GM19467 (cell line): ENCODE data around the gene SDCBP2.

Source experiments
- ATAC-seq: cut with Tn5 transposase; IDR thresholded peaks from one replicate; pipeline ENCODE4 v1.9.1; 2021; ENCODE audit warnings: mild to moderate bottlenecking, moderate library complexity; ENCODE audit not compliant: unreplicated experiment

Gene SDCBP2

DNA sequence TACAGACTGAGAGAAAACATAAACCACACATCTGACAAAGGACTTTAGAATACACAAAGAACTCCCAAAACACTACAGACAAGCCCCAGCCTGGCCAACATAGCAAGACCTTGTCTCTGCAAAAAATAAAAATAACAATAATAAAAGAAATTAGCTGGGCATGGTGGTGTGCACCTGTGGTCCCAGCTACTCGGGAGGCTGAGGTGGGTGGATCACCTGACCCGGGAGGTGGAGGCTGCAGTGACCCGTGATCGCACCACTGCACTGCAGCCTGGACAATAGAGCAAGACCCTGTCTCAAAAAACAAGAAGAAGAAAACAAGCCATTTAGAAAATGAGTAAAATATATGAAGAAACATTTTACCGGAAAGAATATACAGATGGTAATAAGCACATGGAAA lies 13.1 kb downstream of the SDCBP2 start:
- no peak for ATAC-seq

DNA sequence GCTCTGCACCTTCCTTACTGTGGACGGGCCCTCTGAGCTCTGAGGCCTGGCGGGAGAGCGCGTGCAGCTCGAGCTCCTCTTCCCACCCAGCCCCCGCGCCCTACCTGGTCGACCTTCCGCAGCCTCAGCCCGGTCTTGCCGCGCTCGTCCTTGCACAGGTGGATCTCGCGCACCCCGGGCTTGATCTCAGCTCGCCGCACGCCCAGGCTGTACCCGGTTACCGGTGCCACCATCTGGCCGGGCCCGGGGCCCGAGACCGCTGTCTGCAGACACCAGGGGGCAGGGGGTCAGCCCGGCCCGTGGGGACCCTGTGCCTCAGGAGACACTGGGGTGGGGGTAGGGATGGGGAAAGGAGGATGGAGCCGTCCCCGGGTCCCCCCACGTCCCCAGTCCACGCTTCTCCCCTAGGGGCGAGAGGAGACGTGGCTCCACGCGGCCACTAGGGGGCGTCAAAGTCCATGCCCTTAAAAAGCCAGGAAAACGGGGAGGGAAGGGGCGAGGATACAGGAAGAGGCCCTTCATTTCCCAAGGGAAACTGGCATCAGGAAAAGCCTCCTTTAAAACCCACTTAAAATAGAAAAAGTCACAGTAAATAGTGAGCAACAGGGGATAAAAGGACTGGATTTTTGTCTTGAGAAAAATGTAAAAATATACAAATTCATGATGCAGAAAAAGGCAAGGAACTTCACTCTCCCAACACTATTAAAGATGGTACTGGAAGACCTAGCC lies 15.5 kb downstream of the SDCBP2 start:
- no peak for ATAC-seq

DNA sequence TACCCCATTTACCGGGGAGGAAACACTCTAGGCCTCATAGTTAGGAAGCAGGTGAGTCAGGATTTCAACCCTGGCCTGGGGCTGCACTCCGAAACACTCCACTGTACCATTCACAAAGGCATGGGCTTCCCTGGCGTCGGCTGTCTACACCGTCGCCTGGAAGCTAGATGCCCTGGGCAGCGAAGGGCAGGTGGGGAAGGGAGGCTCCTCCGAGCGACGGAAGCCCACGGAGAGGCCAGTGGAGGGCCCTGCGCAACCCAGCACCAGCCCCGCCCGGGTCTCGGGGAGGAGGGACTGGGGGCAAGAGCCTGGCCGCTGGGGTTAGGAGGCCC lies 16.1 kb downstream of the SDCBP2 start:
- no peak for ATAC-seq

DNA sequence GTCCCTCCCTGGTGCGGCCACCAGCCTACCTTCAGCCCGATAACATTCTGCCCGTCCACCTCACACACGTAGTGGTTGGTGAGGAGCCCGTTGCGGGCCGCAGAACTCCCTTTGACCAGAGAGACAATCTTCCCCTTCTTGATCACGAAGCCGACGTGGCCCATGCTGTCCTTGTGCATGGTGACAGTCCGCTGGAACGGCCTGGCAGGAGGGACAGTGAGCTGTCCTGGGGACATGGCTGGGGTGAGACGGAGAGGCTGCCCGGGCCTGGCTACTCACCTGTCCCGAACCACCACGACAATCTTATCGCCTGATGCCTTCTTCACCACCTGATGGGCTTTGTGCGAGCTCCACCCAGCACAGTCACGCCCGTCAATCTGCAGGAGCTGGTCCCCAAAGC lies 16.6 kb downstream of the SDCBP2 start:
- ATAC-seq = no peak

DNA sequence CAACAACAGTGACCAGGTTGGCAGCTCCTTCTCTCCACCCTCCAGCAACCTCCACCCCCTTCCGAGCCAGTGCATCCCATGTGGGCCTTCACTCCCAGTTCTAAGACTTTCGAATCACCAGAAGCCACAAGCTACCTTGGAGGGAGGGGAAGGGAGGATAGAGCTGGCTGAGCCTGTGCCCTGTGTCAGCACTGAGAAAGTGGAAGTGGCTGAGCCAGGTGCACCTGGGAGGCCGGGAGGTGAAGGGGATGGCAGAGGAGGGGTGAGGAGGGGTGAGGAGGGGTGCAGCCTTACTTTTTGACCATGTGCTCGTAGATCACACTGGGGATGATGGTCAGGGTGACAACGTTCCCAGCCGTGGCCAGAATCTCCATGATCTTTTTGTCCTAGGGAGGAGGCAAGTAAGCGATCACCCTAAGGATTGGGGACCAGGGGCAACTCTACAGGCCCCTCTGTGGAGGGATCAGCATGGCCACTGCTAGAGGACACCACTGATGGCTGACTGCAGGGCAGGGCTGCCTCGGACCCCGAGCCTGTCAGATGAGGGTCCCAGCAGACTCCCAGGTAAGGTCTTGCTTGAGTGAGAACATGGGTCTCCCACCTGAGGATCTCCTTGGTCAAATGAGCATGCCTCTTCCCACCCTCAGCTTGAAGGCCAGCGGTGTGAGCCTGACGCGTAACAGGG lies 18.3 kb downstream of the SDCBP2 start:
- no peak for ATAC-seq

DNA sequence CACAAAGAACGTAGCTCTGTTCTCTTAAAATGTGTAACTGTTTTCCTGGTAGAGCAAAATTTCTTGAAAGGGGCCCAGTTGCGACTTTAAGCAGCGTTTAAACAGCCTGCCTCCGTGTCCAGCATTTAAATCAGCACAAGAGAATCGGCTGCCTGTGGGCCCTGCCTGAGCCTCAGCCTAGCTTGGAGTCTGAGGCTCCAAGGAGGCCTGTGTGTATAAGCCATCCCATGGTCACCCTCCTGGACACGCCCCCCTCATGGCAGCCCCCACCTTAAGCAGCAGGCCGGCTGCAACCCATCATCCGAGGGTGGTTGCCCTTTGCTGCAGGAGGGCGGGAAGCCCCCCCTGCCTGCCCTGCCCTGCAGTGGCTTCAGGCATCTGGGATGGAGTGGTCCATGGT lies 18.9 kb downstream of the SDCBP2 start:
- ATAC-seq = no peak

DNA sequence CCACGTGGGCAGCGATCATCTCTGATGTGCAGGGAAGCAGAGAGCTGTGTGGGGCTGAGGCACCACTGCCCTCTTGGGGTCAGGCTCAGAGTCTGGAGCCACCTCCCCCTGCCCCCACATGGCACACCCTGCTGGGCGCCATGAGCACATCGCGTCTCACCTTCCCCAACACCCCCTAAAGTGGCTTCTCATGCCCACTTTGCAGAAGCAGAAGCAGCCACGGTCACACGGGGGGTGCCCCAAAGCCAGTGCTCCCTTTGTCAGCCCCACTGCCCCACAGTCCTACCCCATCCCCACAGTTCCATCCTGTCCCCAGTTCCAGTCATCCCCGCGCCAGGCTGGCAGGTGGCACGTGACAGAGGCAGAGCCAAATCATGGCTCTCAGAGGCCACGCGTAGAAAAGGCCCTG lies 19.5 kb downstream of the SDCBP2 start:
- no peak for ATAC-seq

DNA sequence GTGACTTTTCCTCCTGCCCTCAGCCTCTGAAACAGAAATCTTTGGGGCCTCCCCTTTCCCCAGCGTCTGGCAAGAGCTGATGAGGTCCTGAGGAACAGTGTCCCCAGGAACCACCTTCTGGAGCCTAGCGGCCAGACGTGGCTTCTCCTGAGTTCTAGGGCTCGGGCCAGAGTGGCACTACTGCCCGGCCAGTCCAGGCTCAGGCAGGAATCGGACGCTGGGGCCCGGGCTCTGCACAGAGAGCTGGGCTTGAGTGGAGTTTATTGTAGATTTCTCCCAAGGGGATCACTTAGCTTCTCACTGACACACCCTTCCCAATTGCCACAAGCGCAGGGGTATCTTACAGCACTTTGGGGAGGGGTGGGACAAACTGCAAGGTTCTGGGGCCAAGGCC lies 20.2 kb downstream of the SDCBP2 start:
- no peak for ATAC-seq

DNA sequence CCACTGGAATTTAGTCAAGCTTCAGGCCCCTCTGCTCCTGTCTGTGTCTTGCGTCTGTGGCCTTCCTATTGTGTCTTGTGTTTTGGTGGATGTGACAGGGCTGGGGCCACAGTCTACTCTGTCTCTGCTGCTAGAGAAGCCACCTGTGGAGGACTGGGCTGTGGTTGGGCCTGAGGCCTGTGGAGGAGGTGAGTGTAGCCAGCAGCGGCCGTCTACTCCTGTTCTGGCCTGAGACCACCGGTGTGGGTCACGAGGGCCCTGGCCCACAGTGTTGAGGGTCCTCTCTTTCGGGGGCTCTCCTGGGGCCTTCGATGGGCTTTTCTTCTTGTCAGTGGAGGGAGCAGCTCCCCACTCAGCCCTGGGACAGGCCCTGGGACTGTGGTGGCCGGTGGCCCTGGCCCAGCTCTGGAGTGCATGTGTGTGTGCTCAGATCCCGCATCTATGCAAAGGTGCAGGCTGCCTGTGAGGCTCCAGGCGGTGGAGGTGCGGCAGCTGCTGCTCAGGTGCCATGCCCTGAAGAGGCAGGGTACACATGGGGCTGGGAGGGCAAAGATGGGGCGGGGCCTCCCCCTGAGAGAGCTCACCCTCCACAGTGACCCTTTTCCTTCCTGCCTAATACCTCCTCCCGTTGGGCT lies 20.8 kb downstream of the SDCBP2 start:
- no peak for ATAC-seq

DNA sequence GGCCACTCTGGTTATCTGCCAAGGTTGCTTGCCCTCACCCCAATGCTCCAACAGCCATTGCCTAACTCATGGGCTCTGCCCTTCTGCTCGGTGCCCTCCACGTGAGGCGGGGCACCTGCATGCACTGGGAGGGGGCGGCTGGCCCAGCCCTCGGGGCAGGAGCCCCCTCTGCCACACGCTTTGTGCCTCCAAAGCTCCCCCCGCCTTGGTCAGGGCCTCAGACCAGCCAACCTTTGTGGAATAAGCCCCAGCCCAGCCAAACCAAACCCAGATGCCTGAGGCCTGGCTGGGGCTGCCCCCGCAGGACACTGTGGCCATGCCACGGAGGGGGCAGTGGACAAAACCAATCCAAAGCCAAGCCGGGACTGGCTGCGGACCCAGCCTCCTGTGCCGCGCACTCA lies 21.4 kb downstream of the SDCBP2 start:
- no peak for ATAC-seq

DNA sequence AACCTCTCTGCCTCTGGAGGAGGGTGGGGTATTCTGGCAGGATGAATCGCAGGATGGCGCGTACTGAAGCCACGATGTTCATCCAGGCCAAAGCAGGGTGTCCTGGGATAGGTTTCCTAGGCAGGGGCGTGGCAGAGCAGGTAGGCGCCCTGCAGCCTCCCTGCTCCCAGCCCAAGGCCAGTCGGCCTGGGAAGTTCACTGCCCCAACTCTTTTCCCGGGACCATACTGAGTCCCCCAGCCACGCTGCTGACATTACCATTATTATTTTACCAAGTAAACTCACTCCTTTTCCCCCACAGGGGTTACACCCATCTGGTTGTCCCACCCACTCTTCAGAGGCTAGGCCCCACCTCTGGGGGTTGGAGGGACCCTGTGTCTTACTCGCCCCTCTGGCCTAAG lies 21.8 kb downstream of the SDCBP2 start:
- no peak for ATAC-seq

DNA sequence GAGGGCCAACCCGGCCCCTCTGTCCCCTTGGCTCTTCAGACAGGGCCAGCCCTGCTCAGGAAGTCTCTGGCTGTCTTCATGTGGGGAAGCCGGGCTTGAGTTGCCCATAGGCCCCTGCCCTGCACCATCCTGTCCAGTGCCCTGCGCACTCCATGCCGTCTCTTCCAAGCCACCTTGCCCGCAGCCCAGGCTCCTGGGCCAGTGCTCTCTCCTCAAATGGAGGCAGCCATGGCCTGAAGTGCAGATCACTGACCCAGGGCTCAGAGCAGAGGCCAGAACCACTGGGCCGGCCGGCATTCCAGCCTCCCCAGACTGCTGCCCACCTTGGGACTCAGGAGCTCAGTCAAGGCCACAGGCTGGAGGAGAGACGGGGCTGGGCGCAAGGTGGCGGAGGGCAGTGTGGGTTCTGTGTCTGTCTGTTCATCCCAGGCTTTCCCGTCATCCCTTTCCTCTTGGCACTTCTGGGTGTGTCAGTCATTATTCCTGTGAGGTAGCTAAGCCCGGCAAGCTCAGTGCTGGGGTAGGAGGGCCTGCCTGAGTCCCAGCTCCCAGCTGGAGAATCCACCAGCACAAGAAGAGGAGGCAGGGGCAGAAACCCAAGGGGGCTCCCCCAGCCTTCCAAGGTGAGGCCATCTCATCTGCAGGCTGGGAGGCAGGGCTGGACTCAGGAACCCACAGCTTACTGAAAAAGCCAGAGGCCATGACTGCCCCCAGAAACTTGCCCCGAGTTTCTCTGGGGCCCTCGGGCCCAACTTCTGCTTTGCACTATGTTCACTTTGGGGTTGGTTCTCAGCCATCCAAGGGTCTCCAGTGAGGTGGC lies 22.4 kb downstream of the SDCBP2 start:
- ATAC-seq = no peak

DNA sequence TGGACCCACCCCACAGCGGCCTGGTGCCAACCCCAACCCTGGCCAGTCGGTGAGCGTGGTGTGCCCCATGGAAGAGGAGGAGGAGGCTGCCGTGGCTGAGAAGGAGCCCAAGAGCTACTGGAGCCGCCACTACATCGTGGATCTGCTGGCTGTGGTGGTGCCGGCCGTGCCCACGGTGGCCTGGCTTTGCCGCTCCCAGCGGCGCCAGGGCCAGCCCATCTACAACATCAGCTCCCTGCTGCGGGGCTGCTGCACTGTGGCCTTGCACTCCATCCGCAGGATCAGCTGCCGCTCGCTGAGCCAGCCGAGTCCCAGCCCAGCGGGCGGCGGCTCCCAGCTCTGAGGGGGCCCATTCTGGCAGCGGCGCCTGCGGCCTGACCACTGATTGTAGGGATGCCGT lies 23.2 kb downstream of the SDCBP2 start:
- no peak for ATAC-seq

DNA sequence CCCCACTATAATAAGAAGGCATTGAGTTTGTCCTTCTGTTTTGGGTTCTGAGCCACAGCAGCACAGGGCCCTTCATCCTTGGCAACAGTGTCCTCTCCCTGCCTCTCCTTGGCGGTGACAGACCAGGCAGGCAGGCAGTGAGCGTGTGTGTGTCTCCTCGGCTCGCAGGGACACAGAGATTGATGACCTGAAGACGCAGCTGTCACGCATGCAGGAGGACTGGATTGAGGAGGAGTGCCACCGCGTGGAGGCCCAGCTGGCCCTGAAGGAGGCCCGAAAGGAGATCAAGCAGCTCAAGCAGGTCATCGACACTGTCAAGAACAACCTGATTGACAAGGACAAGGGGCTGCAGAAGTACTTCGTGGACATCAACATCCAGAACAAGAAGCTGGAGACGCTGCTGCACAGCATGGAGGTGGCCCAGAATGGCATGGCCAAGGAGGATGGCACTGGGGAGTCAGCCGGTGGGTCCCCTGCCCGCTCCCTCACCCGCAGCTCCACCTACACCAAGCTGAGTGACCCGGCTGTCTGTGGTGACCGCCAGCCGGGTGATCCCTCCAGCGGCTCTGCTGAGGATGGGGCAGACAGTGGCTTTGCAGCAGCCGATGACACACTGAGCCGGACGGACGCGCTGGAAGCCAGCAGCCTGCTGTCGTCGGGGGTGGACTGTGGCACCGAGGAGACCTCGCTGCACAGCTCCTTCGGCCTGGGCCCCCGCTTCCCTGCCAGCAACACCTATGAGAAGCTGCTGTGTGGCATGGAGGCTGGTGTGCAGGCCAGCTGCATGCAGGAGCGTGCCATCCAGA lies 24.0 kb downstream of the SDCBP2 start:
- ATAC-seq = no peak

DNA sequence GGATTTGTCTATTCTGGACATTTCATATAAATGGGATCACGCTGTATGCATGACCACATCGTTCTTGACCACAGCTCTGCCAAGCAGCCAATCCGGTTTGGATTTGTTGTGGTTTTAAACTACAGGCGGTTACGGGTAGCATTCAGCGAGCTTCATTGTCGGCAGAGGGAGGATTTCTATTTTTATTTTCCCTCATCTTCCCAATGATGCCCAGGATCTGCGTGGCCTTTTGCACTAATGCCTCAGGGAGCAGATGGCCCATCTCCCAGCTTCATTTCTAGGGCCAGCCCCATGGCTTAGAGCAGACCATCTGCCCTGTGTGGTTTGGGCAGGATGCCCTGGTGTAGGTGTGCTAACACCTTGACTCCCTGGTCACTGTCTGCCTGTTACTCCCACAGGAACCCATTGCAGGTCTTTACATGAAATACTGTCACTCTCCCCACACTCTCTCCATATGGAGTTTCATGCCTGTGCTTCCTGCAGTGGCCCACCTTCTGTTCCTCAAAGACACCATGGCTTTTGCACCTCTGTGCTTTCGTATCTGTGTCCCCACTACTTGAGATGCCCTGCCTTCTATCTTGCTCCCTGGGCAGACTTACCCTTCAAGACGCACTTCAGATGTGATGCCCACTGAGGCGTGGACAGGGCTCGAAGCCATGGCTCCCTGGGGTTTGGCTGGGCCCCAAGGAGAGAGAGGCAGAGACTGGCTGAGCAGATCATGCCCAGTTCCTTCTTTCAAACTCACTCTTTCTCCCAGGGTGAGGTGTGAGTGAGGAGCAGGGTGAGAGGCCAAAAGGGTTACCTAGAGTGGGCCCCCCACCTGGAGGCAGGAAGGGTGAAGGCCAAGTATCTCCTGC lies 26.0 kb downstream of the SDCBP2 start:
- ATAC-seq = no peak

DNA sequence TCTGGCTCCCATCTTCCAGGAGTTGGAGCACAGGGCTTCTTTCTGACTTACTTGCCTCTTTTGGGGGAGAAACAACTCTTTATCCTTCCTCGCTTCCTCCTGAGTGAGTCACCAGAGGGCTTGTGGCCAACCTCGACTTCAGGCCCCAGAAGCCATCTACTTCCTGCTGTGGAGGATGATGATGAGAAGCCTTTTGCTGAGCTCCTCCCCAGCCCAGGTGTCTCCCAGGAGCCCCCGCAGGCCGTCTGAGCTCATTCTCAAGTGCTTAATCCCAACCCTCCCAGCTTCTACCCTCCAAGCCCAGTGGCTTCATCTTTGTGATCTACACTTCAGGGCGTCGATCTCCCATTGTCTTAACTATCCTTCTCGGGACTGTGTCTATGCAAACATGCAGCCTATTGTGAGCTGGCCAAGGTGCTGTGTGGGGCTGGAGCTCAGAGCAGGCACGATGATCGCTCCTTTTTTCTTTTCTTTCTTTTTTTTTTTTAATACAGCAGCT lies 27.9 kb downstream of the SDCBP2 start:
- no peak for ATAC-seq

DNA sequence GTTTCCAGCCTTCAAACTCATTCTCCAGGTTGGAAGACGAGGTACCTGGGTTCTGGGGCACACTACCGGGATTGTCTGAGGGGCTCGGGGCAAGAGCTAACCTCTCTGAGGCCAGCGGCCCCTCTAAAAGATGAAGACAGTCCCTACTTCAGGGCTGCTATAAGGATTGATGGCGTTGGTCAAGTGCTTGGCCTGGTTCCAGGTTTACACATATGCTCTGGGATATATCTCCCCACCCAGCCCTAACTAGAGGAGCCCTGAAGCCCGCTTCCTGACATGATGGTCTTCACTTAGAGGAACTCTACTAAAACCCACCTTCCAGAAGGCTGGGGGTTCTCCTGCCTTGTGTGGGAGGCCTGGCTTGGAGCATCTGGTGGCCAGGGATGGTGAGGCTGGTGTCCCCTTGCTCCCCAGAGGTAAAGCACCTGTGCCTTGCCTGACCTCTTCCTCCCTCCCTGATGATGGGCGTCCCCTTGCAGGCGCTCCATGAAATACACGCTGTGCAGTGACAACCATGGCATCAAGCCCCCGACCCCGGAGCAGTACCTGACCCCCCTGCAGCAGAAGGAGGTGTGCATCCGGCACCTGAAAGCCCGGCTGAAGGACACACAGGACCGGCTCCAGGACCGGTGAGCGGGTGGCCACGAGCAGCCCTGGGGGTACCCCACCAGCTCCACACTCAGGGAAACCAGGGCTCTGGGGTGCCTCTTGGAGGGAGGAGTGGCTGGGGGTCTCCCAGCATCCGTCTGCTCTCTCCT lies 28.7 kb downstream of the SDCBP2 start:
- no peak for ATAC-seq

DNA sequence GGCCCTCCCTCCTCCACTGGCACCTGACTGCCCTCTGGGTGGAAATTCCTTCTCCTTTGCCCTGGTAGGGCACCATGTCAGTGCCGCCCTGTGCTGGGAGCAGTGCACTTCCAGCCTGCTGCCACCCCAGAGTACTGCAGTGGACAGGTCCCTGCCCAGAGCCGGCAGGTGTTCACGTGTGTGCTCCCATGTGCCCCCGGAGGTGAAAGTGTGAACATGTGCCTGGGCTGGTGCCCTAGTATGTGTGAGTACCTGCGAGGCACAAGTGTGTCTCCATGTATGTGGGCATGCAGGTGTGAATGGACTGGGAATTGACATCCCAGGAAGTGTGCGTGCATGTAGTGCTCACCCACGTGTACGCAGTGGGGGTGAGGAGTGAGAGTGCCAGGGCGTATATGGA lies 29.4 kb downstream of the SDCBP2 start:
- ATAC-seq = no peak
